SK-N-SH treated with all-trans-retinoic acid at 6 μM for 48 hours (cell line): ENCODE results near the gene DNMT3A.

Experiments used
- ISL1 ChIP-seq: fragments of 250-450 bp; sonication (Bioruptor Pico); IDR thresholded peaks from 2 replicates; pipeline ENCODE4 v2.1.2; 2022; ENCODE audit warnings: mild to moderate bottlenecking, moderate library complexity
- PATZ1 ChIP-seq: fragments of 250-450 bp; sonication (Bioruptor Pico); IDR thresholded peaks from 2 replicates; pipeline ENCODE4 v1.8.0; 2020; ENCODE audit warnings: mild to moderate bottlenecking, moderate library complexity, borderline replicate concordance
- ZFP30 ChIP-seq: fragments of 450-650 bp; formaldehyde crosslinking; IDR thresholded peaks from 2 replicates; pipeline ENCODE4 v1.5.0; 2022; ENCODE audit warnings: mild to moderate bottlenecking, moderate library complexity
- ZNF8 ChIP-seq: fragments of 450-650 bp; formaldehyde crosslinking; IDR thresholded peaks from 2 replicates; pipeline ENCODE4 v1.5.0; 2020; ENCODE audit warnings: mild to moderate bottlenecking, moderate library complexity
- TF ChIP-seq, protein P1 (sequence below): fragments of 250-450 bp; sonication (Bioruptor Pico); IDR thresholded peaks from 2 replicates; pipeline ENCODE4 v1.8.0; 2021; ENCODE audit warnings: low read depth, mild to moderate bottlenecking, moderate library complexity, borderline replicate concordance

- no peak for TF ChIP-seq ZNF8
- TF ChIP-seq ZFP30 (CRISPR knock-in tag): no peak
- TF ChIP-seq, protein P1, sequence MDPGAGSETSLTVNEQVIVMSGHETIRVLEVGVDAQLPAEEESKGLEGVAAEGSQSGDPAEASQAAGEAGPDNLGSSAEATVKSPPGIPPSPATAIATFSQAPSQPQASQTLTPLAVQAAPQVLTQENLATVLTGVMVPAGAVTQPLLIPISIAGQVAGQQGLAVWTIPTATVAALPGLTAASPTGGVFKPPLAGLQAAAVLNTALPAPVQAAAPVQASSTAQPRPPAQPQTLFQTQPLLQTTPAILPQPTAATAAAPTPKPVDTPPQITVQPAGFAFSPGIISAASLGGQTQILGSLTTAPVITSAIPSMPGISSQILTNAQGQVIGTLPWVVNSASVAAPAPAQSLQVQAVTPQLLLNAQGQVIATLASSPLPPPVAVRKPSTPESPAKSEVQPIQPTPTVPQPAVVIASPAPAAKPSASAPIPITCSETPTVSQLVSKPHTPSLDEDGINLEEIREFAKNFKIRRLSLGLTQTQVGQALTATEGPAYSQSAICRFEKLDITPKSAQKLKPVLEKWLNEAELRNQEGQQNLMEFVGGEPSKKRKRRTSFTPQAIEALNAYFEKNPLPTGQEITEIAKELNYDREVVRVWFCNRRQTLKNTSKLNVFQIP (CRISPR knock-in tag): no peak
- no peak for TF ChIP-seq PATZ1
- TF ChIP-seq ISL1 (CRISPR knock-in tag): no peak
Observed at GRCh38 chr2:25221579-25221978, 120.1 kb downstream of the DNMT3A start.
